Sigmoid colon (tissue), 4 donors: ENCODE data around the gene KIF26A.

Experiments
- EP300 ChIP-seq, 4 donors: sonication (generic); formaldehyde crosslinking; IDR thresholded peaks; one replicate each; pipeline ENCODE4 v1.6.1; 2017; ENCODE audit warnings: antibody characterized with exemption in 4 of 4
- POLR2A ChIP-seq, 2 donors: fragments of 450-650 bp; IDR thresholded peaks; one replicate each; pipeline ENCODE4 v1.6.1; 2016; ENCODE audit warnings: antibody characterized with exemption in 2 of 2, mild to moderate bottlenecking in 2 of 2, moderate library complexity in 2 of 2
- TF ChIP-seq, protein P1 (sequence below), 4 experiments: fragments of 450-650 bp in 3 of 4; fragments of 200-600 bp in 1 of 4; IDR thresholded peaks; one replicate each; pipeline ENCODE4 v1.5.1; 2016 to 2019; ENCODE audit warnings: antibody characterized with exemption in 4 of 4, mild to moderate bottlenecking in 3 of 4, moderate library complexity in 2 of 4

DNA sequence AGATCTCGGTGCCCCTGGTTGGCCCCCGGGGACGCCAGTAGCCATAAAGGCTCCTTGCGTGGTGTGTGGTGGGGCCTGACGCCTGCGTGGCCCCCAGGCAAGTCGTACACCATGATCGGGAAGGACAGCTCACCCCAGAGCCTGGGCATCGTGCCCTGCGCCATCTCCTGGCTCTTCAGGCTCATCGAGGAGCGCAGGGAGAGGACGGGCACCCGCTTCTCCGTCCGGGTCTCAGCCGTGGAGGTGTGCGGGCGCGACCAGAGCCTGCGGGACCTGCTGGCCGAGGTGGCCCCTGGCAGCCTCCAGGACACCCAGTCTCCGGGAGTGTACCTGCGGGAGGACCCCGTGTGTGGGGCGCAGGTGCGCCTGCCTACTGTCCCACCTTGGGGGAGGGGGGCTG, 34.5 kb downstream of the KIF26A start:
- TF ChIP-seq, protein P1, sequence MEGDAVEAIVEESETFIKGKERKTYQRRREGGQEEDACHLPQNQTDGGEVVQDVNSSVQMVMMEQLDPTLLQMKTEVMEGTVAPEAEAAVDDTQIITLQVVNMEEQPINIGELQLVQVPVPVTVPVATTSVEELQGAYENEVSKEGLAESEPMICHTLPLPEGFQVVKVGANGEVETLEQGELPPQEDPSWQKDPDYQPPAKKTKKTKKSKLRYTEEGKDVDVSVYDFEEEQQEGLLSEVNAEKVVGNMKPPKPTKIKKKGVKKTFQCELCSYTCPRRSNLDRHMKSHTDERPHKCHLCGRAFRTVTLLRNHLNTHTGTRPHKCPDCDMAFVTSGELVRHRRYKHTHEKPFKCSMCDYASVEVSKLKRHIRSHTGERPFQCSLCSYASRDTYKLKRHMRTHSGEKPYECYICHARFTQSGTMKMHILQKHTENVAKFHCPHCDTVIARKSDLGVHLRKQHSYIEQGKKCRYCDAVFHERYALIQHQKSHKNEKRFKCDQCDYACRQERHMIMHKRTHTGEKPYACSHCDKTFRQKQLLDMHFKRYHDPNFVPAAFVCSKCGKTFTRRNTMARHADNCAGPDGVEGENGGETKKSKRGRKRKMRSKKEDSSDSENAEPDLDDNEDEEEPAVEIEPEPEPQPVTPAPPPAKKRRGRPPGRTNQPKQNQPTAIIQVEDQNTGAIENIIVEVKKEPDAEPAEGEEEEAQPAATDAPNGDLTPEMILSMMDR (IDR thresholded peaks at IDR 0.05), result no peak
- TF ChIP-seq EP300 (IDR thresholded peaks at IDR 0.05) (no peak), POLR2A (IDR thresholded peaks at IDR 0.05) (no peak)
